HG03135 (cell line): Measurements from ENCODE around the gene NEU4.
"Not testable (repeated sequence)": the region's sequence is repeated elsewhere in the genome, so short reads cannot be mapped to it uniquely, and the experiment has no call there.

Experiments used
- ATAC-seq: cut with Tn5 transposase; IDR thresholded peaks from one replicate; pipeline ENCODE4 v1.9.1; 2021; ENCODE audit warnings: mild to moderate bottlenecking, moderate library complexity; ENCODE audit not compliant: unreplicated experiment

The NEU4 gene

GRCh38 chr2:241812730-241813643 lies 4.0 kb downstream of the NEU4 start:
- ATAC-seq: no peak

GRCh38 chr2:241813644-241814392 lies 4.8 kb downstream of the NEU4 start:
- peak; percentile 44 for ATAC-seq

GRCh38 chr2:241814393-241814642 lies 5.3 kb downstream of the NEU4 start:
- ATAC-seq: no peak

- no peak for ATAC-seq
These were observed 5.9 kb downstream of the NEU4 start for GRCh38 chr2:241814643-241815476.

GRCh38 chr2:241815477-241816430 lies 6.8 kb downstream of the NEU4 start:
- ATAC-seq: no peak

- ATAC-seq: no peak
These were observed 7.6 kb downstream of the NEU4 start for GRCh38 chr2:241816431-241817121.

GRCh38 chr2:241817126-241817820 lies 8.3 kb downstream of the NEU4 start:
- no peak for ATAC-seq

GRCh38 chr2:241817821-241818215 lies 8.8 kb downstream of the NEU4 start:
- not testable (repeated sequence) for ATAC-seq

GRCh38 chr2:241818229-241818942 lies 9.4 kb downstream of the NEU4 start:
- no peak for ATAC-seq

GRCh38 chr2:241818943-241819270 lies 9.9 kb downstream of the NEU4 start:
- ATAC-seq: no peak

GRCh38 chr2:241819947-241820624 lies 11.1 kb downstream of the NEU4 start:
- not testable (repeated sequence) for ATAC-seq

- ATAC-seq: no peak
These were observed 11.8 kb downstream of the NEU4 start for GRCh38 chr2:241820625-241821384.

- ATAC-seq: no peak
These were observed 12.7 kb downstream of the NEU4 start for GRCh38 chr2:241821460-241822263.

- no peak for ATAC-seq
These were observed 13.3 kb downstream of the NEU4 start for GRCh38 chr2:241822264-241822623.

- not testable (repeated sequence) for ATAC-seq
These were observed 14.8 kb downstream of the NEU4 start for GRCh38 chr2:241823531-241824437.
